ENCODE results near the gene ZNF519.
"Not testable (repeated sequence)": the region's sequence is repeated elsewhere in the genome, so short reads cannot be mapped to it uniquely, and the experiment has no call there.

GRCh38 chr18:14142177-14142576 is 9.9 kb upstream of the ZNF519 start:
- not testable (repeated sequence) for TF ChIP-seq CTCF (IDR thresholded peaks at IDR 0.05); EP300 (IDR thresholded peaks at IDR 0.05); POLR2AphosphoS5 (IDR thresholded peaks at IDR 0.05); POLR2A (IDR thresholded peaks at IDR 0.05; ENCODE audit: low read depth)

Data from esophagus muscularis mucosa (tissue), 4 donors.